Measurements from ENCODE around the gene CTDP1.

Gene CTDP1

GRCh38 chr18:79679552-79680099, at the start of gene CTDP1:
Gene CTDP1, plus strand, starts transcription at chr18:79679803. Its CDS starts 145 bp downstream, at chr18:79679948.
- no peak for DNase-seq (ENCODE audit: low read depth, low spot score)

GRCh38 chr18:79630281-79631095, 49.1 kb upstream of the CTDP1 start:
- DNase-seq (ENCODE audit: low read depth, low spot score): no peak

- no peak for DNase-seq (ENCODE audit: low read depth, low spot score)
Observed at GRCh38 chr18:79631096-79631507, 48.5 kb upstream of the CTDP1 start.

GRCh38 chr18:79631761-79632446, 47.7 kb upstream of the CTDP1 start:
- no peak for DNase-seq (ENCODE audit: low read depth, low spot score)

GRCh38 chr18:79632765-79633164, 46.8 kb upstream of the CTDP1 start:
- no peak for DNase-seq (ENCODE audit: low read depth, low spot score)

- DNase-seq (ENCODE audit: low read depth, low spot score): no peak
Observed at GRCh38 chr18:79634186-79634585, 45.4 kb upstream of the CTDP1 start.

- DNase-seq (ENCODE audit: low read depth, low spot score): no peak
Observed at GRCh38 chr18:79634593-79635426, 44.8 kb upstream of the CTDP1 start.

GRCh38 chr18:79635427-79635726, 44.2 kb upstream of the CTDP1 start:
- no peak for DNase-seq (ENCODE audit: low read depth, low spot score)

- DNase-seq (ENCODE audit: low read depth, low spot score): no peak
Observed at GRCh38 chr18:79637181-79637920, 42.3 kb upstream of the CTDP1 start.

GRCh38 chr18:79637921-79638909, 41.4 kb upstream of the CTDP1 start:
- no peak for DNase-seq (ENCODE audit: low read depth, low spot score)

GRCh38 chr18:79639072-79639829, 40.4 kb upstream of the CTDP1 start:
- no peak for DNase-seq (ENCODE audit: low read depth, low spot score)

GRCh38 chr18:79640064-79640672, 39.4 kb upstream of the CTDP1 start:
- no peak for DNase-seq (ENCODE audit: low read depth, low spot score)

GRCh38 chr18:79640875-79641274, 38.7 kb upstream of the CTDP1 start:
- no peak for DNase-seq (ENCODE audit: low read depth, low spot score)

- DNase-seq (ENCODE audit: low read depth, low spot score): no peak
Observed at GRCh38 chr18:79641722-79642497, 37.7 kb upstream of the CTDP1 start.

GRCh38 chr18:79642626-79643025, 37.0 kb upstream of the CTDP1 start:
- DNase-seq (ENCODE audit: low read depth, low spot score): no peak

- no peak for DNase-seq (ENCODE audit: low read depth, low spot score)
Observed at GRCh38 chr18:79643054-79643984, 36.3 kb upstream of the CTDP1 start.

Measured in brain pericyte (primary cell).